Nucleus accumbens (tissue), 56 donors: ENCODE data around the gene RTL5.

ENCODE experiments used
- DNase-seq, 56 donors: peaks; one replicate each; lab custom pipeline; 2025; lab: John Stamatoyannopoulos, UW

RTL5 gene

GRCh38 chrX:72130762-72131250 is 909 bp downstream of the RTL5 start:
- DNase-seq: peak in 3 of 56 donors; percentile 8 to 28 (median 9)

GRCh38 chrX:72130156-72130761 is 1.5 kb downstream of the RTL5 start:
- DNase-seq: no peak

- no peak for DNase-seq
These were observed 2.1 kb downstream of the RTL5 start for GRCh38 chrX:72129661-72130060.

GRCh38 chrX:72128881-72129280 is 2.8 kb downstream of the RTL5 start:
- no peak for DNase-seq

- DNase-seq: no peak
These were observed 3.4 kb downstream of the RTL5 start for GRCh38 chrX:72128183-72128834.

- DNase-seq: no peak
These were observed 4.4 kb downstream of the RTL5 start for GRCh38 chrX:72127332-72127731.

- peak in 55 of 56 donors; percentile 2 to 88 (median 58) for DNase-seq
These were observed 5.1 kb downstream of the RTL5 start for GRCh38 chrX:72126539-72127140.

- no peak for DNase-seq
These were observed 5.7 kb downstream of the RTL5 start for GRCh38 chrX:72126048-72126415.

GRCh38 chrX:72125331-72126047 is 6.2 kb downstream of the RTL5 start:
- DNase-seq: no peak

- no peak for DNase-seq
These were observed 7.0 kb downstream of the RTL5 start for GRCh38 chrX:72124540-72125201.

- peak in 3 of 56 donors; percentile 1 to 7 (median 1) for DNase-seq
These were observed 8.1 kb downstream of the RTL5 start for GRCh38 chrX:72123471-72124185.

- DNase-seq: no peak
These were observed 8.9 kb downstream of the RTL5 start for GRCh38 chrX:72122621-72123337.

- peak in 8 of 56 donors; percentile 0 to 28 (median 8) for DNase-seq
These were observed 10.3 kb downstream of the RTL5 start for GRCh38 chrX:72121383-72121782.

GRCh38 chrX:72120837-72121236 is 10.9 kb downstream of the RTL5 start:
- no peak for DNase-seq

- DNase-seq: no peak
These were observed 14.0 kb downstream of the RTL5 start for GRCh38 chrX:72117636-72118210.

- DNase-seq: no peak
These were observed 16.3 kb downstream of the RTL5 start for GRCh38 chrX:72115380-72115779.

- no peak for DNase-seq
These were observed 16.9 kb downstream of the RTL5 start for GRCh38 chrX:72114807-72115206.

- no peak for DNase-seq
These were observed 17.4 kb downstream of the RTL5 start for GRCh38 chrX:72114306-72114705.

- DNase-seq: no peak
These were observed 18.3 kb downstream of the RTL5 start for GRCh38 chrX:72113461-72113860.
